Peyer's patch (tissue), 4 donors: Measurements from ENCODE around the gene TOPAZ1. TPM values are rescaled to one million over a fixed set of nuclear protein-coding genes. Genes with fewer than 3 reads are reported as not detected.

Source experiments
- DNase-seq, 3 donors: peaks; one replicate each; pipeline ENCODE4 v3.0.0-alpha.2; 2017 to 2019
- H3K27ac ChIP-seq, 4 donors: fragments of 200-600 bp; sonication (generic); one replicate each; pipeline ENCODE4 v1.5.1; 2016 to 2019
- H3K27me3 ChIP-seq, 2 donors: fragments of 200-600 bp; sonication (generic); one replicate each; pipeline ENCODE4 v1.5.1; 2019
- H3K36me3 ChIP-seq, 3 donors: fragments of 200-600 bp; sonication (generic); one replicate each; pipeline ENCODE4 v1.5.1; 2016 to 2019
- H3K4me1 ChIP-seq, 4 donors: fragments of 200-600 bp; sonication (generic); one replicate each; pipeline ENCODE4 v1.5.1; 2016 to 2019
- H3K4me3 ChIP-seq, 4 donors: fragments of 200-600 bp; sonication (generic); 1 replicate in 3 of 4; 2 replicates in 1 of 4; pipeline ENCODE4 v1.5.1; 2016 to 2019; ENCODE audit warnings: mild to moderate bottlenecking in 1 of 4
- H3K9me3 ChIP-seq, 4 donors: fragments of 200-600 bp; sonication (generic); one replicate each; pipeline ENCODE4 v1.5.1; 2016 to 2019; ENCODE audit warnings: mild to moderate bottlenecking in 1 of 4
- CTCF ChIP-seq, 6 experiments: fragments of 450-650 bp in 4 of 6; fragments of 200-600 bp in 2 of 6; sonication (generic) in 1 of 6; IDR thresholded peaks; one replicate each; pipeline ENCODE4 v1.5.1; 2017 to 2019; ENCODE audit warnings: antibody characterized with exemption in 6 of 6, mild to moderate bottlenecking in 3 of 6, moderate library complexity in 1 of 6
- POLR2A ChIP-seq, 2 donors: fragments of 450-650 bp; IDR thresholded peaks; one replicate each; pipeline ENCODE4 v1.5.1; 2017; ENCODE audit warnings: antibody characterized with exemption in 2 of 2, mild to moderate bottlenecking in 2 of 2, moderate library complexity in 2 of 2
- total RNA-seq, 4 donors: library from RNA; depleted of rRNA; stranded (reverse); fragments of >200 nt; gene quantifications; one replicate each; pipeline ENCODE4 v1.1.0, GENCODE V29; 2016

TOPAZ1 gene
- not detected for total RNA-seq

- H3K4me3 ChIP-seq: no peak within 1 kb of the TSS
- no peak for DNase-seq
- H3K9me3 ChIP-seq: no peaks in the 10 kb centered on the region
- no peak within 1 kb of the TSS for H3K27ac ChIP-seq
- TF ChIP-seq CTCF (IDR thresholded peaks at IDR 0.05) (no peak), POLR2A (IDR thresholded peaks at IDR 0.05) (no peak)
- no peaks in the 10 kb centered on the region for H3K4me1 ChIP-seq
- no peaks in the 10 kb centered on the region for H3K27me3 ChIP-seq
- no peaks in the 10 kb centered on the region for H3K36me3 ChIP-seq
These were observed at the start of gene TOPAZ1 for GRCh38 chr3:44241706-44242105. Gene TOPAZ1 (plus strand): TSS chr3:44241886. CDS start chr3:44242054, 168 bp downstream.

GRCh38 chr3:44198284-44199269 lies 43.1 kb upstream of the TOPAZ1 start:
- H3K36me3 ChIP-seq: no peaks in the 10 kb centered on the region
- no peaks in the 10 kb centered on the region for H3K9me3 ChIP-seq
- H3K4me1 ChIP-seq: no peaks in the 10 kb centered on the region
- H3K27me3 ChIP-seq: no peaks in the 10 kb centered on the region
- H3K4me3 ChIP-seq: no peak overlapping the region
- DNase-seq: peak; percentile 53 to 80 (median 54)
- H3K27ac ChIP-seq: peak overlapping the region in 1 of 4 donors; percentile 70
- TF ChIP-seq CTCF (IDR thresholded peaks at IDR 0.05) (peak; percentile 30 to 81 (median 76)), POLR2A (IDR thresholded peaks at IDR 0.05) (no peak)

- TF ChIP-seq CTCF (IDR thresholded peaks at IDR 0.05) (peak in 1 of 6 experiments; percentile 7), POLR2A (IDR thresholded peaks at IDR 0.05) (no peak)
- H3K9me3 ChIP-seq: no peaks in the 10 kb centered on the region
- DNase-seq: peak in 2 of 3 donors; percentile 63 to 77
- H3K27me3 ChIP-seq: no peaks in the 10 kb centered on the region
- no peaks in the 10 kb centered on the region for H3K36me3 ChIP-seq
- H3K4me1 ChIP-seq: peaks cover 0 to 5% (median 0%) of the 10 kb centered on the region in 4 donors
- H3K4me3 ChIP-seq: no peak overlapping the region
- H3K27ac ChIP-seq: peak overlapping the region in 2 of 4 donors; percentile 61 to 84
These were observed 35.4 kb upstream of the TOPAZ1 start for GRCh38 chr3:44206261-44206660.

GRCh38 chr3:44206862-44207652 lies 34.6 kb upstream of the TOPAZ1 start:
- peak in 1 of 3 donors; percentile 63 for DNase-seq
- Histone ChIP-seq H3K27ac (peak overlapping the region in 3 of 4 donors; percentile 17 to 84 (median 61)), H3K27me3 (no peaks in the 10 kb centered on the region)

More at GRCh38 chr3:44206862-44207652, 34.6 kb upstream of the TOPAZ1 start:
- TF ChIP-seq CTCF (IDR thresholded peaks at IDR 0.05): no peak
- TF ChIP-seq POLR2A (IDR thresholded peaks at IDR 0.05): no peak
- Histone ChIP-seq H3K9me3 (no peaks in the 10 kb centered on the region), H3K4me3 (no peak overlapping the region), H3K36me3 (no peaks in the 10 kb centered on the region), H3K4me1 (peaks cover 0 to 5% (median 0%) of the 10 kb centered on the region in 4 donors)
